Measurements from ENCODE around the gene DGKH.
"Not testable (repeated sequence)": the region's sequence is repeated elsewhere in the genome, so short reads cannot be mapped to it uniquely, and the experiment has no call there.

Gene DGKH

DNA sequence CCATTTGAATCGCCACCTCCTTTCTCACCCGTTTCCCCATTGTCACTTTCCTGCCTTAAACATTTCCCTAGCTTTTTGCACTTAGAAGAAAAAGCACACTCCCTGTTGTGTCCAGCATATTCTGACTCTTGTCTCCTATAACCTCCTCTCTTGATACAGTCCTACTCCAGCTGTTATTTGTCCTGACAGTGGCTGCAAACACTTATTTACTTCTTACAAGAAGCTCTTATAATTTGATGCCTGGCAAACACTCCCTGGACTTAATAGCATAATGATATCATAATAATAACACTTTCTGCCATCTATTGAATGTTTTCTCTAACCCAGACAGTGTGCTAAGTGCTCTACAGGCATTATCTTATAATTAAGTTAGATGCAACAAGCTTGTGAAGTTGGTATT is 76.6 kb downstream of the DGKH start:
- Histone ChIP-seq H3K4me1 (ENCODE audit: insufficient read depth, low read length) (peaks cover 8% of the 10 kb centered on the region), H3K36me3 (ENCODE audit: insufficient read depth, low read length) (no peaks in the 10 kb centered on the region; the same call in 1 of the 2 replicates), H3K9ac (ENCODE audit: low read depth, low read length) (no peak overlapping the region), H3K9me3 (ENCODE audit: control insufficient read depth, insufficient read depth, low read length) (no peaks in the 10 kb centered on the region; the same call in 1 of the 2 replicates)

DNA sequence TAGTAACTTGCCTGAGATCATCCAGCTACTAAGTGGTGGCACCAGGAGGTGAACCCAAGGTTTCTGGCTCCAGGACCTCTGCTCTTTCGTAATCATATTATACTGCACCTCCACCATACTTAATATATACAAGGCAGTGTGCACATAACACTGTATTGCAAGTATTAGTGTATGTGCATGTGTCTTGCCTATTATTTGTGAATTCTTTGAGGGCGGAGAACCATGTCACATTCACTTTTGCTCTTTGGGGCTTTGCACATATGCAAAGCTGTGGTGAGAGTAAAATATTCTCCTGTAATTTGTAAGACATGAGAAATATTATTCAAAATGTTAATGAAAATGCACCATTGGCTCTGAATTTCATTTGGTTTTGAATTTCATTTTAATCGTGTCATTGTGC is 78.6 kb downstream of the DGKH start:
- Histone ChIP-seq H3K9me3 (ENCODE audit: control insufficient read depth, insufficient read depth, low read length) (no peaks in the 10 kb centered on the region), H3K9ac (ENCODE audit: low read depth, low read length) (no peak overlapping the region), H3K36me3 (ENCODE audit: insufficient read depth, low read length) (no peaks in the 10 kb centered on the region), H3K4me1 (ENCODE audit: insufficient read depth, low read length) (peaks cover 8% of the 10 kb centered on the region)

- Histone ChIP-seq H3K4me1 (ENCODE audit: insufficient read depth, low read length) (peaks cover 8% of the 10 kb centered on the region), H3K36me3 (ENCODE audit: insufficient read depth, low read length) (no peaks in the 10 kb centered on the region), H3K9me3 (ENCODE audit: control insufficient read depth, insufficient read depth, low read length) (no peaks in the 10 kb centered on the region), H3K9ac (ENCODE audit: low read depth, low read length) (no peak overlapping the region)
These were observed 80.6 kb downstream of the DGKH start for GRCh38 chr13:42129033-42129432.

DNA sequence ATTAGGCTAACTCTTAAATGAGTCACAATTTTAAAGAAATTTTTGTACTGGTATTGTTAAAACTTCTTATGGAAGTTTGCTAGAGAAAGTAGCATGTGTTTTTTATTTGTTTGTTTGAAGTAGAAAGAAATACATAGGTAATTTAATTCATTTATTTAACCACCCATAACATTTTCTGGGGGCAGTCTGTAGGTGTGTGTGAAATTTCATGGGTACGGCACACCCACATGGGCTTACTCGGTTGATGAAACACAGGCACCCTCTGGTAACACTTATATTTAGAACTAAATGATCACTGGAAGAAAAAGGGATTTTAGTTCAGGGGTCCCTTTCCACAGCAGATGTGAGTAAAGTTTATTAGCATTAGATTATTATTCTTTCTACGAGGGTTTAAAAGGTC is 88.1 kb downstream of the DGKH start:
- Histone ChIP-seq H3K36me3 (ENCODE audit: insufficient read depth, low read length) (no peaks in the 10 kb centered on the region), H3K4me1 (ENCODE audit: insufficient read depth, low read length) (no peaks in the 10 kb centered on the region; the same call in 1 of the 2 replicates), H3K9me3 (ENCODE audit: control insufficient read depth, insufficient read depth, low read length) (no peaks in the 10 kb centered on the region), H3K9ac (ENCODE audit: low read depth, low read length) (no peak overlapping the region)

DNA sequence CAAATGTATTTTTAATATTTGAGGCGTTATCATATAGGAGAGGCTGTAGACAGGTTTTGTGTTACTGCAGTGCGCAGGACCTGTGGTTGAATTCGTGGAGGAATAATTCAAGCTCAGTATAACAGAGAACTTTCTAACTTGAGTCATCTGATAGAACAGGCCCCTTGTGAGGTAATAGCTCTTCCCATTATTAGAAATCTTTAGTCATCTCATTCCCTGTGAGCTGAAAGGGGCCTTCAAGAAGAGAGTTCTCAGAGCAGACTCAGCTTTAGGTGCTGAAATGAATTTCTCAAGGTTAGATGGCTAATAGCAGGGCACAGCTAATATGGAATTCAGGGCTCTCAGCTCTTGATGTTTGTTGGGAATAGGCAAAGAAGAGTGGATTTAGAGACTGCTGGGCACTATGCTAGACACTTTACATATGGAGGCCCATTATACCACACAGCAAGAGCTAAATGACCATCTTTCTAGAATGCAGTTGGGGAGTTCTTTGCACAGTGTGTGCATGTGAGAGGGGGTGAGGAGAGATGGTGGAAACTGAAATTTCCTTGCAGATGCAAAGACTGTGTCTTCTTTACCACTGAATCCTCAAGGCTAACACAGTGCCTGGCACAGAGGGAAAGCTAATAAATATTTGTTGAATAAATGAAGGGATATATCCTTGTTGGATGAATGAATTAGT is 89.5 kb downstream of the DGKH start:
- no peaks in the 10 kb centered on the region for H3K9me3 ChIP-seq (ENCODE audit: control insufficient read depth, insufficient read depth, low read length)
- no peaks in the 10 kb centered on the region for H3K36me3 ChIP-seq (ENCODE audit: insufficient read depth, low read length)
- no peaks in the 10 kb centered on the region; the same call in 1 of the 2 replicates for H3K4me1 ChIP-seq (ENCODE audit: insufficient read depth, low read length)
- H3K9ac ChIP-seq (ENCODE audit: low read depth, low read length) = no peak overlapping the region

GRCh38 chr13:42140494-42140893 is 92.0 kb downstream of the DGKH start:
- no peak overlapping the region for H3K9ac ChIP-seq (ENCODE audit: low read depth, low read length)
- H3K9me3 ChIP-seq (ENCODE audit: control insufficient read depth, insufficient read depth, low read length) = no peaks in the 10 kb centered on the region
- no peaks in the 10 kb centered on the region for H3K36me3 ChIP-seq (ENCODE audit: insufficient read depth, low read length)
- H3K4me1 ChIP-seq (ENCODE audit: insufficient read depth, low read length) = no peaks in the 10 kb centered on the region

DNA sequence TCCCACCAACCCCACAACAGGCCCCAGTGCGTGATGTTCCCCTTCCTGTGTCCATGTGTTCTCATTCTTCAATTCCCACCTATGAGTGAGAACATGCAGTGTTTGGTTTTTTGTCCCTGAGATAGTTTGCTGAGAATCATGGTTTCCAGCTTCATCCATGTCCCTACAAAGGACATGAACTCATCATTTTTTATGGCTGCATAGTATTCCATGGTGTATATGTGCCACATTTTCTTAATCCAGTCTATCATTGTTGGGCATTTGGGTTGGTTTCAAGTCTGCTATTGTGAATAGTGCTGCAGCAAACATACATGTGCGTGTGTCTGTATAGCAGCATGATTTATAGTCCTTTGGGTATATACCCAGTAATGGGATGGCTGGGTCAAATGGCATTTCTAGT is 92.6 kb downstream of the DGKH start:
- not testable (repeated sequence) for H3K9ac ChIP-seq (ENCODE audit: low read depth, low read length); H3K4me1 ChIP-seq (ENCODE audit: insufficient read depth, low read length); H3K9me3 ChIP-seq (ENCODE audit: control insufficient read depth, insufficient read depth, low read length); H3K36me3 ChIP-seq (ENCODE audit: insufficient read depth, low read length)

- Histone ChIP-seq H3K36me3 (ENCODE audit: insufficient read depth, low read length) (no peaks in the 10 kb centered on the region), H3K9ac (ENCODE audit: low read depth, low read length) (no peak overlapping the region), H3K9me3 (ENCODE audit: control insufficient read depth, insufficient read depth, low read length) (no peaks in the 10 kb centered on the region), H3K4me1 (ENCODE audit: insufficient read depth, low read length) (peaks cover 6% of the 10 kb centered on the region)
These were observed 97.9 kb downstream of the DGKH start for GRCh38 chr13:42146359-42146758.

DNA sequence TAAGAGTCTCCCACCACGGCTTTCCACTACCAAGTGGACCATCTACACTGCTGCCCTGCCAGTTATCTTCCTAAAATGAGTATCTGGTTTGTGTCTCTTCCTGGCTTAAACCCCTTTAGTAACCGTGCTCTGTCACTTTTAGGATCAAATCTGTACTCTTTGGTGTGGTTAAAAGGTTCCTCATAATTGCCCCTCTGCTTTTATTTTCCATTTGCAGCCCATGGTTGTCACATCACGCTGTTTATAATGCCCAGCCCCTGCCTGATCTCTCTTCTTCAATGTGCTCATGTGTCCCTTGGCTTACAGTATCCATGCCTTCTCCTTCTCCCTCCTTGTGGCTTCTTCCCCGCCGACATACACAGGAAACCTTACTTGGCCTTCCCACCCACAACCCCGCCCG is 100.1 kb downstream of the DGKH start:
- no peaks in the 10 kb centered on the region for H3K36me3 ChIP-seq (ENCODE audit: insufficient read depth, low read length)
- no peaks in the 10 kb centered on the region for H3K9me3 ChIP-seq (ENCODE audit: control insufficient read depth, insufficient read depth, low read length)
- no peak overlapping the region for H3K9ac ChIP-seq (ENCODE audit: low read depth, low read length)
- peaks cover 9% of the 10 kb centered on the region for H3K4me1 ChIP-seq (ENCODE audit: insufficient read depth, low read length)

DNA sequence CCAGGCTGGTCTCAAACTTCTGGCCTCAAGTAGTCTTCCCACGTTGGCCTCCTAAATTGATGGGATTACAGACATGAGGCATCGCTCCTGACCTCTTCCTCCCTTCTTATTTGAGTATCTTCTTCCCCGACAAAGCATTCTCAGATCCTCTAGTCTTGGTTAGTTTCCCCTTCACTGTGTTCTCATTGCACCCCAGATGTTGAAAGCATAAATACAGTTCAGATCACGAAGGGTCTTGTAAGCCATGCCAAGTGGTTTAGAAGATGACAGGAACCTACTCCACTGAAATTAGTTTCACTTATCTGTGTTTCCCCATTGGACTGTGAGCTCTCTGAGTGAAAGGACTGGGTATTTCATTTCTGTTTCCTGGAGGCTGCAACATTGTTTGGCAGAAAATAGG is 100.7 kb downstream of the DGKH start:
- Histone ChIP-seq H3K9ac (ENCODE audit: low read depth, low read length) (no peak overlapping the region), H3K4me1 (ENCODE audit: insufficient read depth, low read length) (peaks cover 11% of the 10 kb centered on the region), H3K36me3 (ENCODE audit: insufficient read depth, low read length) (no peaks in the 10 kb centered on the region), H3K9me3 (ENCODE audit: control insufficient read depth, insufficient read depth, low read length) (no peaks in the 10 kb centered on the region)

GRCh38 chr13:42151781-42152180 is 103.3 kb downstream of the DGKH start:
- Histone ChIP-seq H3K4me1 (ENCODE audit: insufficient read depth, low read length) (peaks cover 11% of the 10 kb centered on the region), H3K9me3 (ENCODE audit: control insufficient read depth, insufficient read depth, low read length) (no peaks in the 10 kb centered on the region), H3K9ac (ENCODE audit: low read depth, low read length) (no peak overlapping the region)

DNA sequence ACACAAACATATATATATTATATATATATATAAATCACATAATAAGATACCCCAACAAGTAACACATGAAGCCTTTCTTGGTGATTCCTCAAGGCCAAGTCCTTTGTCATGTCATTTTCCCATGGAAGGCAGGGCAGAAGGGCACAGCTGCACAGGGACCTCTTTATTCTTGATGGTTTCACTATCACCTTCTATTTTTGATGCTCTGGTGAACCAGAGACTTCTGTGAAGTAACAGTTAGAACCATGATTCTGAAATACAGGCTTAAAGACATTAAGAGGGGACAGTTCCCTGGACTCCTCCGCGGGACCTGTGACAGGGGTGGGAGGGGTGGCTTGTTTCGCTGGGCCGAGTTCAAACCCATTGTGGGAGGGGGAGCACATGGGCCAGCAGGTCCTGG is 104.0 kb downstream of the DGKH start:
- H3K9me3 ChIP-seq (ENCODE audit: control insufficient read depth, insufficient read depth, low read length) = no peaks in the 10 kb centered on the region
- peaks cover 11% of the 10 kb centered on the region for H3K4me1 ChIP-seq (ENCODE audit: insufficient read depth, low read length)
- no peak overlapping the region for H3K9ac ChIP-seq (ENCODE audit: low read depth, low read length)
- no peaks in the 10 kb centered on the region for H3K36me3 ChIP-seq (ENCODE audit: insufficient read depth, low read length)

More at GRCh38 chr13:42151781-42152180, 103.3 kb downstream of the DGKH start:
- no peaks in the 10 kb centered on the region for H3K36me3 ChIP-seq (ENCODE audit: insufficient read depth, low read length)

GRCh38 chr13:42153199-42154113 is 105.0 kb downstream of the DGKH start:
- H3K9me3 ChIP-seq (ENCODE audit: control insufficient read depth, insufficient read depth, low read length) = no peaks in the 10 kb centered on the region
- peaks cover 4% of the 10 kb centered on the region; the same call in 1 of the 2 replicates for H3K4me1 ChIP-seq (ENCODE audit: insufficient read depth, low read length)
- no peaks in the 10 kb centered on the region for H3K36me3 ChIP-seq (ENCODE audit: insufficient read depth, low read length)
- H3K9ac ChIP-seq (ENCODE audit: low read depth, low read length) = no peak overlapping the region

DNA sequence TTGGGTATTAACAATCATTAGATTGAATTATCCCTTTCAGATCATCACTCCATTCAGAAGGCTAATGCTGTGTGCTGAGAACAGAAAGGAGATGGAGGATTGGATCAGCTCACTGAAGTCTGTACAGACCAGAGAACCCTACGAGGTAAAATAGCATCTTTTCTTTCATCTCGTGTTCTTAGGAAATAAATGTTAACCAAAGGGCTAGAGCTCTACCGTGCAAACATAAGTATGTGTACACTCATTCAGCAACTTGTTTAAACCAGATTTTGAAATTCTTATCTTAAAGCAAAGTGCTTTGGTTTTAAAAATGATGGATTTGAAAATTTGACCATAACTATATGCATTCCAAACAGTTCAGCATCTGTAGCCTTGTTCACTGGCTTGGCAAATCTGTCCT is 106.8 kb downstream of the DGKH start:
- Histone ChIP-seq H3K36me3 (ENCODE audit: insufficient read depth, low read length) (no peaks in the 10 kb centered on the region), H3K9ac (ENCODE audit: low read depth, low read length) (no peak overlapping the region), H3K4me1 (ENCODE audit: insufficient read depth, low read length) (0 out of 2 replicates have a peak, but pooled peaks cover 4% of the 10 kb centered on the region)

DNA sequence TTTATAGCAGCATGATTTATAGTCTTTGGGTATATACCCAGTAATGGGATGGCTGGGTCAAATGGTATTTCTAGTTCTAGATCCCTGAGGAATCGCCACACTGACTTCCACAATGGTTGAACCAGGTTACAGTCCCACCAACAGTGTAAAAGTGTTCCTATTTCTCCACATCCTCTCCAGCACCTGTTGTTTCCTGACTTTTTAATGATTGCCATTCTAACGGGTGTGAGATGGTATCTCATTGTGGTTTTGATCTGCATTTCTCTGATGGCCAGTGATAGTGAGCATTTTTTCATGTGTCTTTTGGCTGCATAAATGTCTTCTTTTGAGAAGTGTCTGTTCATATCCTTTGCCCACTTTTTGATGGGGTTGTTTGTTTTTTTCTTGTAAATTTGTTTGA is 114.9 kb downstream of the DGKH start:
- H3K9me3 ChIP-seq (ENCODE audit: control insufficient read depth, insufficient read depth, low read length); H3K4me1 ChIP-seq (ENCODE audit: insufficient read depth, low read length); H3K36me3 ChIP-seq (ENCODE audit: insufficient read depth, low read length); H3K9ac ChIP-seq (ENCODE audit: low read depth, low read length): not testable (repeated sequence)

More for the DNA sequence above, 106.8 kb downstream of the DGKH start:
- no peaks in the 10 kb centered on the region for H3K9me3 ChIP-seq (ENCODE audit: control insufficient read depth, insufficient read depth, low read length)

Measured in ES-I3 (cell line).